Measurements from ENCODE around the gene CDH4. TPM values are rescaled to one million over a fixed set of nuclear protein-coding genes. Genes with fewer than 3 reads are reported as not detected.

Gene CDH4
- total RNA-seq, 1 donor from 2014 or later: not detected

- intact Hi-C loops (cut with micrococcal nuclease): no loop called here
- DNase-seq (no peak), ATAC-seq (no peak)
Measured at GRCh38 chr20:61613917-61614705, 362.1 kb downstream of the CDH4 start.

GRCh38 chr20:61614706-61615100, 362.6 kb downstream of the CDH4 start:
- intact Hi-C loops (cut with micrococcal nuclease): no loop called here
- ATAC-seq (no peak), DNase-seq (no peak)

- intact Hi-C loops (cut with micrococcal nuclease): no loop called here
- DNase-seq (no peak), ATAC-seq (no peak)
Measured at GRCh38 chr20:61615806-61616205, 363.7 kb downstream of the CDH4 start.

- no peak for DNase-seq
- no peak for ATAC-seq
- intact Hi-C loops (cut with micrococcal nuclease): no loop called here
Measured at GRCh38 chr20:61619751-61620150, 367.7 kb downstream of the CDH4 start.

GRCh38 chr20:61620174-61620573, 368.1 kb downstream of the CDH4 start:
- no peak for ATAC-seq
- intact Hi-C loops (cut with micrococcal nuclease): no loop called here
- no peak for DNase-seq

GRCh38 chr20:61621035-61621730, 369.1 kb downstream of the CDH4 start:
- DNase-seq (no peak), ATAC-seq (no peak)
- intact Hi-C loops (cut with micrococcal nuclease): no loop called here

- DNase-seq: no peak
- no peak for ATAC-seq
- intact Hi-C loops (cut with micrococcal nuclease): no loop called here
Measured at GRCh38 chr20:61621852-61622251, 369.8 kb downstream of the CDH4 start.

GRCh38 chr20:61623451-61623850, 371.4 kb downstream of the CDH4 start:
- intact Hi-C loops (cut with micrococcal nuclease): no loop called here
- ATAC-seq (no peak), DNase-seq (no peak)

- ATAC-seq: no peak
- intact Hi-C loops (cut with micrococcal nuclease): no loop called here
- DNase-seq: no peak
Measured at GRCh38 chr20:61625246-61625645, 373.2 kb downstream of the CDH4 start.

- ATAC-seq: no peak
- intact Hi-C loops (cut with micrococcal nuclease): no loop called here
- no peak for DNase-seq
Measured at GRCh38 chr20:61626412-61626811, 374.4 kb downstream of the CDH4 start.

- no peak for ATAC-seq
- intact Hi-C loops (cut with micrococcal nuclease): no loop called here
- DNase-seq: no peak
Measured at GRCh38 chr20:61627791-61628415, 375.8 kb downstream of the CDH4 start.

GRCh38 chr20:61628480-61628879, 376.4 kb downstream of the CDH4 start:
- intact Hi-C loops (cut with micrococcal nuclease): no loop called here
- ATAC-seq (no peak), DNase-seq (no peak)

- peak; percentile 37 for ATAC-seq
- no peak for DNase-seq
- intact Hi-C loops (cut with micrococcal nuclease): no loop called here
Measured at GRCh38 chr20:61628901-61629601, 377.0 kb downstream of the CDH4 start.

- DNase-seq: no peak
- intact Hi-C loops (cut with micrococcal nuclease): no loop called here
- no peak for ATAC-seq
Measured at GRCh38 chr20:61629602-61630390, 377.7 kb downstream of the CDH4 start.

GRCh38 chr20:61630391-61630650, 378.3 kb downstream of the CDH4 start:
- DNase-seq (no peak), ATAC-seq (no peak)
- intact Hi-C loops (cut with micrococcal nuclease): no loop called here

- ATAC-seq (no peak), DNase-seq (no peak)
- intact Hi-C loops (cut with micrococcal nuclease): no loop called here
Measured at GRCh38 chr20:61630816-61631215, 378.8 kb downstream of the CDH4 start.

- intact Hi-C loops (cut with micrococcal nuclease): no loop called here
- DNase-seq: no peak
- no peak for ATAC-seq
Measured at GRCh38 chr20:61631751-61632150, 379.7 kb downstream of the CDH4 start.

GRCh38 chr20:61633004-61633403, 380.9 kb downstream of the CDH4 start:
- ATAC-seq (no peak), DNase-seq (no peak)
- intact Hi-C loops (cut with micrococcal nuclease): no loop called here

- no peak for DNase-seq
- intact Hi-C loops (cut with micrococcal nuclease): no loop called here
- no peak for ATAC-seq
Measured at GRCh38 chr20:61634376-61635145, 382.5 kb downstream of the CDH4 start.

All from left ventricle myocardium superior (tissue), 1 donor.